IMR-90 (cell line): ENCODE measurements around the gene PMF1.

Experiments
- BHLHE40 ChIP-seq: fragments of 150-350 bp; IDR thresholded peaks from 2 replicates; pipeline ENCODE4 v1.6.1; 2016; ENCODE audit warnings: mild to moderate bottlenecking, low read depth, low read length
- FOS ChIP-seq: fragments of 150-350 bp; IDR thresholded peaks from 2 replicates; pipeline ENCODE4 v1.6.1; 2016; ENCODE audit warnings: low read depth, low read length
- MAFK ChIP-seq: IDR thresholded peaks from 2 replicates; pipeline ENCODE4 v1.6.1; 2012; ENCODE audit warnings: low read depth, low read length, improper control_type of control experiment
- MAZ ChIP-seq: IDR thresholded peaks from 2 replicates; pipeline ENCODE4 v1.6.1; 2012; ENCODE audit warnings: low read depth, mild to moderate bottlenecking, low read length, improper control_type of control experiment, moderate library complexity, borderline replicate concordance
- MXI1 ChIP-seq: IDR thresholded peaks from 2 replicates; pipeline ENCODE4 v1.6.1; 2012; ENCODE audit warnings: low read depth, mild to moderate bottlenecking, low read length, moderate library complexity, borderline replicate concordance
- POLR2A ChIP-seq: IDR thresholded peaks from 2 replicates; pipeline ENCODE4 v1.6.1; 2012; ENCODE audit warnings: mild to moderate bottlenecking, low read depth, low read length
- RFX5 ChIP-seq: IDR thresholded peaks from 2 replicates; pipeline ENCODE4 v1.8.0; 2012; ENCODE audit warnings: low read depth, mild to moderate bottlenecking, low read length, moderate library complexity
- TF ChIP-seq, protein P1 (sequence below): conservative IDR thresholded peaks from 2 replicates; pipeline ENCODE4 v1.5.1; 2012; ENCODE audit warnings: mild to moderate bottlenecking, low read depth, low read length, improper control_type of control experiment
- TF ChIP-seq, protein P2 (sequence below): fragments of 150-350 bp; IDR thresholded peaks from 2 replicates; pipeline ENCODE4 v1.6.1; 2016; ENCODE audit warnings: low read depth, mild to moderate bottlenecking, low read length, moderate library complexity, borderline replicate concordance

DNA sequence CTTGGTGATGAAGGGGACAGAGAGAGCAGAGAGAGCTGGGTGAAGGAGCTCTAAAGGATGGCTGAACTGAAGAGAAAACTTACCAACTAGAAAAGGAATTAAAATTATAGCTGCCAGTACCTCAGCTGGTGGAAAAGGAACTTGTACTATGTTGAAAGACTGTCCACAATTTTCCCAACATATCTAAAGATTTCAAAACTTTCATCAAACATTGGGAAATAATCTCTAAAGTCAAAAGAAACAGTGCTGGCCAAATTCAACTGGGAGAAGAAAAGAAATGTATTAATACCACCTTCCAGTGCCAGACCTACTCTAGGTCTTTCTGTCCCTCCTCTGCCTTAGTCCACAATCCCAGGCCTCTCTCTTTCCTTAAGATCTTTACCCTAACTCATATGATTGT lies 63.7 kb downstream of the PMF1 start:
- TF ChIP-seq BHLHE40 = no peak
- no peak for TF ChIP-seq POLR2A
- TF ChIP-seq, protein P1, sequence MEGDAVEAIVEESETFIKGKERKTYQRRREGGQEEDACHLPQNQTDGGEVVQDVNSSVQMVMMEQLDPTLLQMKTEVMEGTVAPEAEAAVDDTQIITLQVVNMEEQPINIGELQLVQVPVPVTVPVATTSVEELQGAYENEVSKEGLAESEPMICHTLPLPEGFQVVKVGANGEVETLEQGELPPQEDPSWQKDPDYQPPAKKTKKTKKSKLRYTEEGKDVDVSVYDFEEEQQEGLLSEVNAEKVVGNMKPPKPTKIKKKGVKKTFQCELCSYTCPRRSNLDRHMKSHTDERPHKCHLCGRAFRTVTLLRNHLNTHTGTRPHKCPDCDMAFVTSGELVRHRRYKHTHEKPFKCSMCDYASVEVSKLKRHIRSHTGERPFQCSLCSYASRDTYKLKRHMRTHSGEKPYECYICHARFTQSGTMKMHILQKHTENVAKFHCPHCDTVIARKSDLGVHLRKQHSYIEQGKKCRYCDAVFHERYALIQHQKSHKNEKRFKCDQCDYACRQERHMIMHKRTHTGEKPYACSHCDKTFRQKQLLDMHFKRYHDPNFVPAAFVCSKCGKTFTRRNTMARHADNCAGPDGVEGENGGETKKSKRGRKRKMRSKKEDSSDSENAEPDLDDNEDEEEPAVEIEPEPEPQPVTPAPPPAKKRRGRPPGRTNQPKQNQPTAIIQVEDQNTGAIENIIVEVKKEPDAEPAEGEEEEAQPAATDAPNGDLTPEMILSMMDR = no peak
- TF ChIP-seq RFX5 = no peak
- TF ChIP-seq MAZ = no peak
- TF ChIP-seq FOS = no peak
- no peak for TF ChIP-seq MXI1
- TF ChIP-seq, protein P2, sequence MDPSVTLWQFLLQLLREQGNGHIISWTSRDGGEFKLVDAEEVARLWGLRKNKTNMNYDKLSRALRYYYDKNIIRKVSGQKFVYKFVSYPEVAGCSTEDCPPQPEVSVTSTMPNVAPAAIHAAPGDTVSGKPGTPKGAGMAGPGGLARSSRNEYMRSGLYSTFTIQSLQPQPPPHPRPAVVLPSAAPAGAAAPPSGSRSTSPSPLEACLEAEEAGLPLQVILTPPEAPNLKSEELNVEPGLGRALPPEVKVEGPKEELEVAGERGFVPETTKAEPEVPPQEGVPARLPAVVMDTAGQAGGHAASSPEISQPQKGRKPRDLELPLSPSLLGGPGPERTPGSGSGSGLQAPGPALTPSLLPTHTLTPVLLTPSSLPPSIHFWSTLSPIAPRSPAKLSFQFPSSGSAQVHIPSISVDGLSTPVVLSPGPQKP = no peak
- TF ChIP-seq MAFK = no peak
